Activated CD8-positive, alpha-beta T cell treated with anti-CD3 and anti-CD28 coated beads, Interleukin-2, amount 10 ng/mL, durations not matched to agents 7 days and 5 days (primary cell): ENCODE data around the gene CCNI. TPM values are rescaled to one million over a fixed set of nuclear protein-coding genes. Genes with fewer than 3 reads are reported as not detected.
"Not testable (repeated sequence)": the region's sequence is repeated elsewhere in the genome, so short reads cannot be mapped to it uniquely, and the experiment has no call there.

Experiments
- ATAC-seq: fragments of 150-1000 bp; cut with Tn5 transposase; one replicate; pipeline ENCODE4 v1.10.0; 2021; ENCODE audit warnings: moderate library complexity
- CTCF ChIA-PET: fragments of 350-600 bp; sonication (Branson Sonifier 250); formaldehyde crosslinking; loops from one replicate; lab custom pipeline; 2021; ENCODE audit warnings: antibody characterized with exemption; lab: Charles Lee
- POLR2A ChIA-PET: fragments of 350-600 bp; sonication (Branson Sonifier 250); formaldehyde crosslinking; loops from one replicate; lab custom pipeline; 2021; ENCODE audit warnings: antibody characterized with exemption; lab: Charles Lee
- DNase-seq: peaks from one replicate; pipeline ENCODE4 v3.0.0-alpha.2; 2020
- H3K27ac Mint-ChIP-seq: one replicate; pipeline ENCODE4 v1.8.0; 2021; ENCODE audit warnings: mild to moderate bottlenecking, mixed read lengths
- H3K27me3 Mint-ChIP-seq: one replicate; pipeline ENCODE4 v1.8.0; 2021; ENCODE audit warnings: low read depth, mixed read lengths
- H3K36me3 Mint-ChIP-seq: one replicate; pipeline ENCODE4 v1.8.0; 2021; ENCODE audit warnings: low read depth, mixed read lengths
- H3K4me1 Mint-ChIP-seq: one replicate; pipeline ENCODE4 v1.8.0; 2021; ENCODE audit warnings: low read depth, mixed read lengths
- H3K4me3 Mint-ChIP-seq: one replicate; pipeline ENCODE4 v1.8.0; 2021; ENCODE audit warnings: mild to moderate bottlenecking, mixed read lengths
- H3K9me3 Mint-ChIP-seq: one replicate; pipeline ENCODE4 v1.8.0; 2022; ENCODE audit warnings: mixed read lengths; ENCODE audit not compliant: insufficient read depth
- total RNA-seq, 2 experiments: library from RNA; stranded (reverse); gene quantifications; one replicate each; pipeline ENCODE4 v1.2.3, GENCODE V29; 2021

The CCNI gene
- total RNA-seq, 2 experiments from 2014 or later, result 203 to 216 TPM

DNA sequence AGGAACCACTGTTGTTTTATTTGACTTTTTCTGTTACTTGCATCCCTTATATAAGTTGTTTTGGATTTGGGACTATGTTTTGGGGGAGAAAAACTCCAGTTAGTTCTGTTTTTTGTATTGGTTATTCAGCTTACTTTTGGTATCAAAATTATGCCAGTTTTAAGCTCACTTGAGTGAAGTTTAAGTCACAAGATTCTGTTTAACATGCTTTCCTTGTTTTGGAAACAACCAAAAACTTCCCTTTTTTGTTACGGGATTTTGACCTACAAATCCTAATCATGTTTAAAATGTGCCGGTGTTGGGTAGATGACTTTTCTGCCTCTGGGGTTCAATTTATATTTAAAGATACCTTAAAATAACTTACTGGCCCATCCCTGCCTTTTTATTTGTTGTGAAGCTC lies 36.0 kb downstream of the CCNI start:
- no peak overlapping the region for H3K27ac Mint-ChIP-seq
- POLR2A ChIA-PET, result interaction anchor here (0.6 kb wide), 1 partner anchor 180 kb away, joined by 4 read pairs; no protein-coding TSS in a partner anchor
- CTCF ChIA-PET, result interaction anchor here (0.7 to 9.2 kb wide), 3 partner anchors 7 to 15 kb away, joined by 3 to 99 read pairs (median 3); no protein-coding TSS in a partner anchor
- no peak for ATAC-seq
- H3K27me3 Mint-ChIP-seq, result no peaks in the 10 kb centered on the region
- DNase-seq, result no peak
- peaks cover 6% of the 10 kb centered on the region for H3K4me1 Mint-ChIP-seq
- peaks cover 34% of the 10 kb centered on the region for H3K36me3 Mint-ChIP-seq
- H3K9me3 Mint-ChIP-seq, result no peaks in the 10 kb centered on the region
- H3K4me3 Mint-ChIP-seq, result no peak overlapping the region

- Mint-ChIP-seq H3K27ac (no peak overlapping the region), H3K9me3 (no peaks in the 10 kb centered on the region), H3K4me1 (no peaks in the 10 kb centered on the region), H3K4me3 (no peak overlapping the region), H3K36me3 (peaks cover 43% of the 10 kb centered on the region), H3K27me3 (no peaks in the 10 kb centered on the region)
- CTCF ChIA-PET, result interaction anchor here (1.5 to 10.8 kb wide), 2 partner anchors 5 to 14 kb away, joined by 5 to 99 read pairs; no protein-coding TSS in a partner anchor
- no peak for ATAC-seq
- no peak for DNase-seq
- POLR2A ChIA-PET, result no interaction called here
Measured at GRCh38 chr4:77037736-77038135, 38.1 kb downstream of the CCNI start.

DNA sequence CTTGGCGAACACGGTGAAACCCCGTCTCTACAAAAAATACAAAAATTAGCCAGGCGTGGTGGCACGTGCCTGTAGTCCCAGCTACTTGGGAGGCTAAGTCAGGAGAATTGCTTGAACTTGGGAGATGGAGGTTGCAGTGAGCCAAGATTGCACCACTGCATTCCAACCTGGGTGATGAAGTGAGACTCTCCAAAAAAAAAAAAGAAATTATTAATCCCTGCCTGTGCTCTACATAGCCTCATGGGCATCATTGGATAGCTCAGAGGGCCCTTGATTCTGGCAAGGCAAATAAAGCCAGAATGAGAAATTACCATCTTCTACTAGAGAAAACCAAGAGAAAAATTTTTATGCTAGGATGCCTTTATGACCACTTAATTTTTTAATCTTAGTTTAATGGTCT lies 38.6 kb downstream of the CCNI start:
- H3K4me1 Mint-ChIP-seq, H3K27me3 Mint-ChIP-seq, POLR2A ChIA-PET, ATAC-seq, H3K9me3 Mint-ChIP-seq, H3K4me3 Mint-ChIP-seq, DNase-seq, H3K27ac Mint-ChIP-seq: not testable (repeated sequence)
- CTCF ChIA-PET, result interaction anchor here (0.9 to 10.8 kb wide), 4 partner anchors 6 to 51 kb away, joined by 3 to 99 read pairs (median 6); no protein-coding TSS in a partner anchor
- H3K36me3 Mint-ChIP-seq, result peaks cover 47% of the 10 kb centered on the region

GRCh38 chr4:77036206-77036605 lies 39.6 kb downstream of the CCNI start:
- H3K36me3 Mint-ChIP-seq, result peaks cover 57% of the 10 kb centered on the region
- ChIA-PET CTCF (interaction anchor here (0.9 to 10.8 kb wide), 4 partner anchors 7 to 167 kb away, joined by 3 to 99 read pairs (median 8); no protein-coding TSS in a partner anchor), POLR2A (interaction anchor here (0.7 kb wide), 1 partner anchor 12 kb away, joined by 3 read pairs; no protein-coding TSS in a partner anchor)
- no peak overlapping the region for H3K4me3 Mint-ChIP-seq
- H3K9me3 Mint-ChIP-seq, result no peaks in the 10 kb centered on the region
- DNase-seq (no peak), ATAC-seq (no peak)
- H3K4me1 Mint-ChIP-seq, result peaks cover 14% of the 10 kb centered on the region
- no peak overlapping the region for H3K27ac Mint-ChIP-seq
- H3K27me3 Mint-ChIP-seq, result no peaks in the 10 kb centered on the region

DNA sequence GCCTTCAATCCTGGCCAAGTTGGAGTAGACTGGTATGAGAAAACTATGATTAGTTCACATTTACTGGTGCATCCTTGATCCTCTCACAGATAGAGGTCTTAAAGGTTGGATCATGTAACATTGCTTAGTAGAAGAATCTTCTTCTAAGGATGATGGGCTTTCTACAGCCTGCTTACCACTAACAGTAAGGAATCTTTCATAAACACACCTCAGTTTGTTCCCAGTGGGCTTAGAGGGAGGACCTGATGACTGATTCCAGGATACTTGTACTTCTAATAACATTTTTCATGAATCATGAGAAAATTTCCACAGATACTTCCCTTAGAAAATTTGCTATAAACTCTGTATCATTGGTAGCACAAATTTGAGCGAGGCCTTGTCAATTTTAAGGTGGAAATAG lies 40.6 kb downstream of the CCNI start:
- no peaks in the 10 kb centered on the region for H3K9me3 Mint-ChIP-seq
- ChIA-PET CTCF (interaction anchor here (2.9 to 10.8 kb wide), 2 partner anchors 8 to 168 kb away, joined by 8 to 99 read pairs; no protein-coding TSS in a partner anchor), POLR2A (no interaction called here)
- peaks cover 62% of the 10 kb centered on the region for H3K36me3 Mint-ChIP-seq
- no peak overlapping the region for H3K27ac Mint-ChIP-seq
- H3K4me3 Mint-ChIP-seq, result no peak overlapping the region
- H3K27me3 Mint-ChIP-seq, result no peaks in the 10 kb centered on the region
- DNase-seq (no peak), ATAC-seq (no peak)
- peaks cover 22% of the 10 kb centered on the region for H3K4me1 Mint-ChIP-seq

DNA sequence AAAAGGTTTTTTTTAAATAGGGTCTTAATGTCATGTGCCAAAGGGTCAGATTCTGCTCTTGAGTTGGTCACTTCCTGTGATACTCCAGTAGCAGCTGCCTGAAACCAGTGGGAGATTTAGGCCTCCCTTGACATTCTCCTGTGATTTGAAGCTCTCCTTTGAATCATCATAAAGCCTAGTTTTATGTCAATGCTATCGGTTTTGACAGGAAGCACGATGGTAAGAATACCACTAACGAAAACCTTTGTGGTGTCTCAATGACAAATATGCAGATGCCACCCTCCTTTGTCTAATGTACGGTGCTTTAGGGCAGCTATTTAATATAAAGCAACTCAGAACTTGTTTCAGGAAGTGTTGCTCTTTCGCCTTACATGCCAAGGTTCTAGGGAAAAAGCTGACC lies 44.2 kb downstream of the CCNI start:
- ChIA-PET POLR2A (interaction anchor here (1.4 kb wide), 1 partner anchor 82 kb away, joined by 4 read pairs; the partner anchor contains the start of gene SEPTIN11), CTCF (interaction anchor here (0.8 to 10.8 kb wide), 7 partner anchors 12 to 395 kb away, joined by 3 to 99 read pairs (median 7); no protein-coding TSS in a partner anchor)
- no peaks in the 10 kb centered on the region for H3K9me3 Mint-ChIP-seq
- peaks cover 68% of the 10 kb centered on the region for H3K36me3 Mint-ChIP-seq
- H3K4me1 Mint-ChIP-seq, result peaks cover 39% of the 10 kb centered on the region
- peak overlapping the region; percentile 30 for H3K27ac Mint-ChIP-seq
- no peak overlapping the region for H3K4me3 Mint-ChIP-seq
- H3K27me3 Mint-ChIP-seq, result no peaks in the 10 kb centered on the region
- DNase-seq (peak; percentile 41), ATAC-seq (peak; percentile 73)

DNA sequence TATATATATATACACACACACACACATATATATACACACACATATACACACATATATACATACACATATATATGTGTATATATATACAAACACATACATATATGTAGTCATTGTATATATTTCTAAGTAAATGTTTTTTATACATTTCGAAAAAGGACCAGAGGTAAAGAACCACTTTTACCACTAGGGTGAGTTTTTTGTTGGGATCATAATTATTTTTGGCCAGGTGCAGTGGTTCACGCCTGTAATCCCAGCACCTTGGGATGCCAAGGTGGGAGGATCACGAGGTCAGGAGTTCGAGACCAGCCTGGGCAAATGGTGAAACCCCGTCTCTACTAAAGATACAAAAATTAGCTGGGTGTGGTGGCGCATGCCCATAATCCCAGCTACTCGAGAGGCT lies 46.0 kb downstream of the CCNI start:
- H3K27ac Mint-ChIP-seq, H3K9me3 Mint-ChIP-seq, DNase-seq, ATAC-seq, H3K27me3 Mint-ChIP-seq, POLR2A ChIA-PET, H3K4me3 Mint-ChIP-seq: not testable (repeated sequence)
- CTCF ChIA-PET, result interaction anchor here (0.9 to 10.8 kb wide), 4 partner anchors 13 to 174 kb away, joined by 3 to 99 read pairs (median 4); no protein-coding TSS in a partner anchor
- Mint-ChIP-seq H3K36me3 (peaks cover 70% of the 10 kb centered on the region), H3K4me1 (peaks cover 51% of the 10 kb centered on the region)

GRCh38 chr4:77028246-77028645 lies 47.5 kb downstream of the CCNI start:
- Mint-ChIP-seq H3K27ac (no peak overlapping the region), H3K9me3 (no peaks in the 10 kb centered on the region), H3K27me3 (no peaks in the 10 kb centered on the region), H3K36me3 (peaks cover 73% of the 10 kb centered on the region), H3K4me3 (no peak overlapping the region), H3K4me1 (peaks cover 51% of the 10 kb centered on the region)
- ATAC-seq, result peak; percentile 26
- ChIA-PET CTCF (interaction anchor here (0.9 to 10.8 kb wide), 7 partner anchors 15 to 175 kb away, joined by 3 to 99 read pairs (median 4); no protein-coding TSS in a partner anchor), POLR2A (interaction anchor here (0.6 kb wide), 1 partner anchor 19 kb away, joined by 3 read pairs; no protein-coding TSS in a partner anchor)
- no peak for DNase-seq

GRCh38 chr4:77026322-77026704 lies 49.5 kb downstream of the CCNI start:
- CTCF ChIA-PET, result interaction anchor here (0.8 kb wide), 1 partner anchor 10 kb away, joined by 3 read pairs; no protein-coding TSS in a partner anchor
- no peaks in the 10 kb centered on the region for H3K27me3 Mint-ChIP-seq
- peaks cover 69% of the 10 kb centered on the region for H3K36me3 Mint-ChIP-seq
- no peak overlapping the region for H3K4me3 Mint-ChIP-seq
- peaks cover 38% of the 10 kb centered on the region for H3K4me1 Mint-ChIP-seq
- POLR2A ChIA-PET, result no interaction called here
- DNase-seq (no peak), ATAC-seq (no peak)
- no peak overlapping the region for H3K27ac Mint-ChIP-seq
- H3K9me3 Mint-ChIP-seq, result no peaks in the 10 kb centered on the region

- Mint-ChIP-seq H3K4me3 (no peak overlapping the region), H3K27ac (no peak overlapping the region), H3K36me3 (peaks cover 70% of the 10 kb centered on the region), H3K27me3 (no peaks in the 10 kb centered on the region), H3K4me1 (peaks cover 32% of the 10 kb centered on the region), H3K9me3 (no peaks in the 10 kb centered on the region)
- ChIA-PET POLR2A (no interaction called here), CTCF (interaction anchor here (0.8 to 1.1 kb wide), 2 partner anchors 11 to 14 kb away, joined by 3 read pairs; no protein-coding TSS in a partner anchor)
- DNase-seq (peak; percentile 26), ATAC-seq (peak; percentile 81)
Measured at GRCh38 chr4:77025643-77026321, 50.0 kb downstream of the CCNI start.

GRCh38 chr4:77023920-77024319 lies 51.9 kb downstream of the CCNI start:
- DNase-seq, result no peak
- ChIA-PET CTCF (no interaction called here), POLR2A (interaction anchor here (0.5 kb wide), 1 partner anchor 12 kb away, joined by 3 read pairs; no protein-coding TSS in a partner anchor)
- H3K9me3 Mint-ChIP-seq, result no peaks in the 10 kb centered on the region
- no peaks in the 10 kb centered on the region for H3K27me3 Mint-ChIP-seq
- no peak for ATAC-seq
- H3K27ac Mint-ChIP-seq, result no peak overlapping the region
- H3K4me1 Mint-ChIP-seq, result peaks cover 27% of the 10 kb centered on the region
- no peak overlapping the region for H3K4me3 Mint-ChIP-seq
- peaks cover 73% of the 10 kb centered on the region for H3K36me3 Mint-ChIP-seq
